Activated naive CD4-positive, alpha-beta T cell treated with anti-CD3 and anti-CD28 coated beads, Interleukin-2, amount 10 ng/mL, durations not matched to agents 7 days and 5 days (primary cell): ENCODE data around the gene MTUS2.
"Not testable (repeated sequence)": the region's sequence is repeated elsewhere in the genome, so short reads cannot be mapped to it uniquely, and the experiment has no call there.

Experiments used
- CTCF ChIA-PET: fragments of 350-600 bp; sonication (Branson Sonifier 250); formaldehyde crosslinking; loops from one replicate; lab custom pipeline; 2021; ENCODE audit warnings: antibody characterized with exemption; lab: Charles Lee
- DNase-seq: peaks from one replicate; pipeline ENCODE4 v3.0.0-alpha.2; 2020
- H3K27ac Mint-ChIP-seq: one replicate; pipeline ENCODE4 v1.8.0; 2021; ENCODE audit warnings: mild to moderate bottlenecking, moderate library complexity, mixed read lengths
- H3K27me3 Mint-ChIP-seq: one replicate; pipeline ENCODE4 v1.8.0; 2021; ENCODE audit warnings: mild to moderate bottlenecking, mixed read lengths
- H3K36me3 Mint-ChIP-seq: one replicate; pipeline ENCODE4 v1.8.0; 2021; ENCODE audit warnings: mixed read lengths
- H3K4me1 Mint-ChIP-seq: one replicate; pipeline ENCODE4 v1.8.0; 2021; ENCODE audit warnings: mixed read lengths
- H3K4me3 Mint-ChIP-seq: one replicate; pipeline ENCODE4 v1.8.0; 2021; ENCODE audit warnings: mild to moderate bottlenecking, moderate library complexity, mixed read lengths
- H3K9me3 Mint-ChIP-seq: one replicate; pipeline ENCODE4 v1.8.0; 2021; ENCODE audit warnings: mixed read lengths

Gene MTUS2

DNA sequence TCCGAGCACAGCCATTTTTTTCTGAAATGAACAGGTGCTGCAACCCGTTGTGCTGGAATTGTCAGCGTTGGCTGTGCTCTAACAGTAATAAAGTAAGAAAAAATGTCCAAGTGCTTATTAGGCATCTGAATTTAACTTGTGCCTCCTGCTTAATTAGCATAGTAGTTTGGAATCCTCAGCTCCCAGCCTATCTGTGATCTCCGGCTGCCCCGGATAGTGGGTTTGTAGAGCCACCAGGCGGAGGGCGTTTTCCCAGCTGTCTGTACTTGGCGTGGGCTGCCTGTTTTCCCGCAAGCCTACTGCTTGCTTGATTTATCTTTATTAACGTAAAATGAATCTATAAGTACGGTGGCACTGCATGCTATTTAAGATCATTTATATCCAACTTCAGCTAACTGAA, 137.9 kb downstream of the MTUS2 start:
- no peak for DNase-seq
- CTCF ChIA-PET: no interaction called here
- no peaks in the 10 kb centered on the region for H3K4me1 Mint-ChIP-seq
- no peaks in the 10 kb centered on the region for H3K27me3 Mint-ChIP-seq
- H3K9me3 Mint-ChIP-seq: peaks cover 3% of the 10 kb centered on the region
- H3K27ac Mint-ChIP-seq: no peak overlapping the region
- no peak overlapping the region for H3K4me3 Mint-ChIP-seq
- H3K36me3 Mint-ChIP-seq: no peaks in the 10 kb centered on the region

DNA sequence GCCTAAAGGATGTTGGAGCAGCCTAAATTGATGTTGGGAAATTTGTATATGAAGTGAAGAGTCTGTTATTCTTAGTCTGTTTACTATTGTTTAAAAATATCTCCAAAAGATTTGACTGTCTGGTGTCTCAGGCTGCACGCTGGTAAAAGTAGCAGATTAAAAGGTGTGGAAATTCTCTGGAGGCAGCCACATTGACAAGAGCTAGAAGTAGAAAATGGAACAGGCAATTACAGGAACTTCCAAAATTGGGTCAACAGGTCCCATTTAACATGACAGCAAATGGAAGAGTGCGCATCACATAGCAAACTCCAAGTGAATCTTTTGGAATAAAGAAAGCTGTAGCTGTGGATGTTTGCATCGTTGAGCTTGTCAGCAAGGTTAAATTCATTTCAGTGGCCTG, 138.3 kb downstream of the MTUS2 start:
- Mint-ChIP-seq H3K36me3 (no peaks in the 10 kb centered on the region), H3K9me3 (peaks cover 3% of the 10 kb centered on the region), H3K4me3 (no peak overlapping the region), H3K27ac (no peak overlapping the region), H3K27me3 (no peaks in the 10 kb centered on the region), H3K4me1 (no peaks in the 10 kb centered on the region)
- no peak for DNase-seq
- CTCF ChIA-PET: no interaction called here

- H3K36me3 Mint-ChIP-seq: no peaks in the 10 kb centered on the region
- H3K4me1 Mint-ChIP-seq: no peaks in the 10 kb centered on the region
- H3K9me3 Mint-ChIP-seq: no peaks in the 10 kb centered on the region
- no peak for DNase-seq
- H3K27ac Mint-ChIP-seq: no peak overlapping the region
- H3K27me3 Mint-ChIP-seq: no peaks in the 10 kb centered on the region
- CTCF ChIA-PET: no interaction called here
- H3K4me3 Mint-ChIP-seq: no peak overlapping the region
Observed at GRCh38 chr13:28964052-28964451, 143.9 kb downstream of the MTUS2 start.

- no peak overlapping the region for H3K27ac Mint-ChIP-seq
- no peak for DNase-seq
- no peak overlapping the region for H3K4me3 Mint-ChIP-seq
- no peaks in the 10 kb centered on the region for H3K4me1 Mint-ChIP-seq
- H3K27me3 Mint-ChIP-seq: no peaks in the 10 kb centered on the region
- CTCF ChIA-PET: no interaction called here
- no peaks in the 10 kb centered on the region for H3K36me3 Mint-ChIP-seq
- no peaks in the 10 kb centered on the region for H3K9me3 Mint-ChIP-seq
Observed at GRCh38 chr13:28964803-28965202, 144.7 kb downstream of the MTUS2 start.

DNA sequence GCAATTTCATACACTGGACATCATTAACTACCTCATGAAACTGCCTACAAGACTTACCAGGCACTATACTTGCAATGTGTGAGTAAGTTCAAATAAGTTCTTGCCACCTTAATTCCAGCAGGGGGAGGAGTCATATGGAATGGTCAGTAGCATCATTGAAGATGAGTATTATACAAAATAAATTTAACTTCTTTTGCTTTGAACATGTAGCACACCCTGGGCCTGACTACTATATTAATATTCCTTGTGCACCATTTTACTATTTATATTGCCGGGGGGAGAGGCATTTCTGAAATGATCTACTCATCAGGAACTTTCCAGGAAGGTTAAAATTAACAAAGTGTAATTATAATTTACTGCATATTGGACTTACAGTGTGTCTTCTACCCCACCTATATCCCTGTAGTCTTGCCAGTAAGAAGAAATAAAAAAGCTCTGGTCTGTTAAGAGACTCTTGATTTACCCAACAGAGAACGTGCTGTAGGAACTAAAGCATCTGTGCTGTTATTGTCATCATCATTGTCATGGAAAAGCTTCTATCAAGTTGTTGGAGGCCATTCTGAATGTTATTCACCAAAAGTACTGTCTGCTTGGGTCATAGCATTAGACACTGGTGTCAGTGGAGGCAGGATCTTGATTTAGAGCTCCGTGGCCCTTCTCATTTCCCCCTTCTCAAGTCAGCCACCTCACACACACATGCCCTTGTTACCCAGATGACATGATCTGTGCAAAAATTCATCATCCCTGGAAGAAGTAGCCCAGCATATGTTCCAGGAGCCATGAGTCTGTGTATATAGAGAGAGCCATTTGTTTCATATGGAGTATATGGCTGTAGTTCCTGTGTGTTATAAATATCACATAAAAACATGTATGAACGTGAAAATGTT, 147.1 kb downstream of the MTUS2 start:
- no peaks in the 10 kb centered on the region for H3K27me3 Mint-ChIP-seq
- CTCF ChIA-PET: no interaction called here
- DNase-seq: no peak
- H3K4me3 Mint-ChIP-seq: no peak overlapping the region
- H3K9me3 Mint-ChIP-seq: no peaks in the 10 kb centered on the region
- no peaks in the 10 kb centered on the region for H3K36me3 Mint-ChIP-seq
- H3K4me1 Mint-ChIP-seq: no peaks in the 10 kb centered on the region
- H3K27ac Mint-ChIP-seq: no peak overlapping the region

DNA sequence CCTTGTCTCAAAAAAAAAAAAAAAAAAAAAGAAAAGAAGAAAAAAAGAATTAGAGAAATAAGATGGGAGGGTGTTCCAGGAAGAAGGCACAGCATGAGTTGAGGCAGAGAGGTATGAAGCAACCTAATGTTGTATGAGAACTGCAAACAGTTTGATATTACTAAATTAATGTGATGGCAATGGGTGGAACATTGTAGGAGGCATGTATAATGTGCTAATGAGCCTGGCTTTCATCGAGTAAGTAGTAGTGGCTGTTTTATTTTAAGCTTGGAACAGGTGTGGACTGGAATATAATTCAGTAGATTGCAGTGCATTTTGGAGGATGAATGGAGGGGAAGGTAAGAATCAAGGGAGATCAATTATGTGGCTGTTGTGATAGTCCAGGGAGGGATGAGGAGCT, 156.1 kb downstream of the MTUS2 start:
- Mint-ChIP-seq H3K4me3 (no peak overlapping the region), H3K27me3 (no peaks in the 10 kb centered on the region), H3K9me3 (no peaks in the 10 kb centered on the region), H3K4me1 (no peaks in the 10 kb centered on the region), H3K36me3 (no peaks in the 10 kb centered on the region), H3K27ac (no peak overlapping the region)
- DNase-seq: no peak
- CTCF ChIA-PET: no interaction called here

GRCh38 chr13:28976636-28977035, 156.5 kb downstream of the MTUS2 start:
- Mint-ChIP-seq H3K9me3 (no peaks in the 10 kb centered on the region), H3K27ac (no peak overlapping the region), H3K4me1 (no peaks in the 10 kb centered on the region), H3K36me3 (no peaks in the 10 kb centered on the region), H3K27me3 (no peaks in the 10 kb centered on the region), H3K4me3 (no peak overlapping the region)
- no peak for DNase-seq
- CTCF ChIA-PET: no interaction called here

DNA sequence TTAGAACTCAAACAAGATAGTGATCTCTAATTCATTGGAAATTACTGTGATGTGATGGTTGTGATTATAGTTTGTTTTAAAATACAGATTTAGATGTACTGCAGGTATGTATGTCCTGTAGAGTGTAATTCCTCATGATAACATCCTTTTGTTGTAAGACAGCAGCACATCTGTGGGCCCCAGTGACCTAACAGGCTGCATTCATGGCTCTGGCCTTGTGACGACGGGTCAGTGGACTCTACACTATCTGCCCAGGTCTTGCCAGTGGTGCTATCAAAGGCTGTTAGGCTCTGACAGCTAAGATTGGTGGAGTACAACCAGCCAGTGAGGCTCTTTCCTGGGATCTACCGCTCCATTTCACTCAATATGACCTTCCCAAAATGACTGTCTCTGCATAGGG, 158.4 kb downstream of the MTUS2 start:
- H3K4me1 Mint-ChIP-seq: no peaks in the 10 kb centered on the region
- no peak for DNase-seq
- H3K27me3 Mint-ChIP-seq: no peaks in the 10 kb centered on the region
- no peaks in the 10 kb centered on the region for H3K9me3 Mint-ChIP-seq
- H3K36me3 Mint-ChIP-seq: no peaks in the 10 kb centered on the region
- no peak overlapping the region for H3K4me3 Mint-ChIP-seq
- H3K27ac Mint-ChIP-seq: no peak overlapping the region
- CTCF ChIA-PET: no interaction called here

GRCh38 chr13:28981530-28981929, 161.4 kb downstream of the MTUS2 start:
- CTCF ChIA-PET: no interaction called here
- DNase-seq: no peak
- H3K27ac Mint-ChIP-seq: no peak overlapping the region
- H3K4me3 Mint-ChIP-seq: no peak overlapping the region
- H3K4me1 Mint-ChIP-seq: no peaks in the 10 kb centered on the region
- no peaks in the 10 kb centered on the region for H3K36me3 Mint-ChIP-seq
- no peaks in the 10 kb centered on the region for H3K9me3 Mint-ChIP-seq
- H3K27me3 Mint-ChIP-seq: no peaks in the 10 kb centered on the region

DNA sequence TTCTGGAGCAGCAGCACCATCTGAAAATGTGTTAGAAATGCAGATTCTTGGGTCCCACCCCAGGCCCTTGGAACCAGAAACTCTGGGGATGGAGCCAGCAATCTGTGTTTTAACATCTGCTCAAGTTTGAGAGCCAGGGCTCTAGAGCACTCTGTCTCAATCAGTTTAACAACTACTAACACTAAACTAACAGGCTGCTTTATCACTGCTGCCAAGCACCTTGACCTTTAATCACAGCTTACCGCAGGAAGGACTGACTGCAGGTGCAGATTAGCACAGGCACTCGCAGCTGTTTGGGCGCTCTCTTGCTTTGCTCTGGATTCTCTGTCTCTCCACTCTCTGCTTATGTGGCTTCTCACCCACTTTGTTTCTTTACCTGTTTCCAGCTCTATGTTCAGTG, 163.5 kb downstream of the MTUS2 start:
- no peak overlapping the region for H3K27ac Mint-ChIP-seq
- no peaks in the 10 kb centered on the region for H3K36me3 Mint-ChIP-seq
- DNase-seq: no peak
- H3K4me1 Mint-ChIP-seq: no peaks in the 10 kb centered on the region
- H3K4me3 Mint-ChIP-seq: no peak overlapping the region
- no peaks in the 10 kb centered on the region for H3K27me3 Mint-ChIP-seq
- CTCF ChIA-PET: no interaction called here
- no peaks in the 10 kb centered on the region for H3K9me3 Mint-ChIP-seq

GRCh38 chr13:28984326-28984725, 164.2 kb downstream of the MTUS2 start:
- peaks cover 1% of the 10 kb centered on the region for H3K9me3 Mint-ChIP-seq
- H3K4me1 Mint-ChIP-seq: no peaks in the 10 kb centered on the region
- H3K36me3 Mint-ChIP-seq: no peaks in the 10 kb centered on the region
- CTCF ChIA-PET: no interaction called here
- H3K27me3 Mint-ChIP-seq: no peaks in the 10 kb centered on the region
- no peak overlapping the region for H3K27ac Mint-ChIP-seq
- no peak for DNase-seq
- H3K4me3 Mint-ChIP-seq: no peak overlapping the region

GRCh38 chr13:28984825-28985224, 164.7 kb downstream of the MTUS2 start:
- Mint-ChIP-seq H3K27me3 (no peaks in the 10 kb centered on the region), H3K4me1 (no peaks in the 10 kb centered on the region), H3K27ac (no peak overlapping the region), H3K36me3 (no peaks in the 10 kb centered on the region), H3K9me3 (peaks cover 3% of the 10 kb centered on the region), H3K4me3 (no peak overlapping the region)
- CTCF ChIA-PET: no interaction called here
- no peak for DNase-seq

- H3K4me1 Mint-ChIP-seq, H3K27me3 Mint-ChIP-seq, H3K27ac Mint-ChIP-seq, DNase-seq, H3K4me3 Mint-ChIP-seq, CTCF ChIA-PET, H3K36me3 Mint-ChIP-seq: not testable (repeated sequence)
- peaks cover 11% of the 10 kb centered on the region for H3K9me3 Mint-ChIP-seq
Observed at GRCh38 chr13:28990378-28990777, 170.2 kb downstream of the MTUS2 start.

- DNase-seq: no peak
- H3K36me3 Mint-ChIP-seq: no peaks in the 10 kb centered on the region
- peaks cover 11% of the 10 kb centered on the region for H3K9me3 Mint-ChIP-seq
- CTCF ChIA-PET: no interaction called here
- H3K27ac Mint-ChIP-seq: no peak overlapping the region
- no peak overlapping the region for H3K4me3 Mint-ChIP-seq
- H3K4me1 Mint-ChIP-seq: no peaks in the 10 kb centered on the region
- no peaks in the 10 kb centered on the region for H3K27me3 Mint-ChIP-seq
Observed at GRCh38 chr13:28991764-28992163, 171.6 kb downstream of the MTUS2 start.

DNA sequence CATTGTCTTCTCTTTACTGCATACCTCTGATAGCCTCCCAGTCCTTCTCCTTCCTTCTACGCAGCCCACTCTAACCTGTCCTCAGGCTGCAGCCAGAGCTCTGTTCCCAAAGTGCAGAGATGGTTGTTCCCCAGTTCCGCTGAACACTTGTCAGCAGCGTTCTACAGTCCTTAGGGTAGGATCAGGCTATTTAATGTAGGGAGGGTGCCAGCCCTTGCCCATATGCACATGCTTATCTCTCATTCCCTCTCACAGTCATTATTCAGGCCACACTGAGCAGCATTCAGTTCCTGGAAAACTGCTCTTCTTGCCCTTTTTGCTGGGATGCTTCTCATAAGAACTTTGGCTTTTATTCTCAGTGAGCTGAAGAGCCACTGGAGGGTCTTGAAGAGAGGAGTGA, 180.7 kb downstream of the MTUS2 start:
- no peaks in the 10 kb centered on the region for H3K27me3 Mint-ChIP-seq
- no peak overlapping the region for H3K4me3 Mint-ChIP-seq
- CTCF ChIA-PET: no interaction called here
- no peaks in the 10 kb centered on the region for H3K36me3 Mint-ChIP-seq
- no peaks in the 10 kb centered on the region for H3K4me1 Mint-ChIP-seq
- no peak overlapping the region for H3K27ac Mint-ChIP-seq
- DNase-seq: no peak
- peaks cover 3% of the 10 kb centered on the region for H3K9me3 Mint-ChIP-seq
